Fibroblast of villous mesenchyme (primary cell): ENCODE results near the gene HAUS2. TPM values are rescaled to one million over a fixed set of nuclear protein-coding genes. Genes with fewer than 3 reads are reported as not detected.
"Not testable (repeated sequence)": the region's sequence is repeated elsewhere in the genome, so short reads cannot be mapped to it uniquely, and the experiment has no call there.

Experiments used
- DNase-seq: peaks from one replicate; pipeline ENCODE4 v3.0.0-alpha.2; 2010; ENCODE audit warnings: low read depth
- H3K4me3 ChIP-seq: 2 replicates; pipeline ENCODE4 v1.5.1; 2011; ENCODE audit warnings: low read depth, mild to moderate bottlenecking, low read length
- total RNA-seq: library from RNA; depleted of rRNA; stranded (reverse); fragments of >200 nt; gene quantifications from 2 replicates; pipeline ENCODE4 v1.2.3, GENCODE V29; 2012
- TF ChIP-seq, protein P1 (sequence below): IDR thresholded peaks from 2 replicates; pipeline ENCODE4 v1.5.1; 2012; ENCODE audit warnings: low read depth, mild to moderate bottlenecking, low read length; ENCODE audit not compliant: insufficient read depth

Gene HAUS2
- total RNA-seq, 1 donor: 25.9 TPM

DNA sequence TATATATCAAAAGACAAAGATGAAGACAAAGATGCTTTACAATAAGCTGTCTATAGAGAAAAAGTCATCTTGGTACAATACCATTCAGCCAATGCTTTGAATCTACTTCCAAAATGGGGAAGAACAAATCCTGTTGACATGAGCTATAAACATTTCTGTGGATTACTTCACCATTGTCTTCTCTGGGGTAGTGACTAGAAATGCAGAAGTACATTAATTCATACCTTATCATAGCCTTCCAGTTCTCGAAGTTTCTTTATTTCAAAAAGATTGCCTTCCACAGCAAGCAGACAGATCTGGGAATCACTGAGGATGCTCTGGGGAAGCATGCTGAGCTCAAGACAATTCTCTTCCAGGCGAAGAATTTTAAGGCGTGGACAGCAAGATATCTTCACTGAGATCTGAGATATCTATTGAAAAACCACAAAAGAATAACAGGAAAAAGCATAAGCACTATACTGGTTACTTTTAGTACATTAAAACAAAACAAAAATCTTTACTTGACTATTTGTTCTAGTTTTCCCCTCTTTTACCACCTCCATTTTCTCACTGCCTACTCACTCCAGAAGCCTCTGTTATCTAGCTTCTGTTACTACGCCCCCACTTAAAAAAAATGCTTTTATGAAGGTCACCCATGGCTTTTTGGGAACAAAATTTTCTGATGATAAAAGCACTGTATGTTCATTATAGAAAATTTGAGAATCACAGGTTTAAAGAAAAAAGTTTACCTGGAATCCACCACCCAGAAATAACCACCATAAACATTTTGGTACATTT, 3.6 kb upstream of the HAUS2 start:
- TF ChIP-seq, protein P1, sequence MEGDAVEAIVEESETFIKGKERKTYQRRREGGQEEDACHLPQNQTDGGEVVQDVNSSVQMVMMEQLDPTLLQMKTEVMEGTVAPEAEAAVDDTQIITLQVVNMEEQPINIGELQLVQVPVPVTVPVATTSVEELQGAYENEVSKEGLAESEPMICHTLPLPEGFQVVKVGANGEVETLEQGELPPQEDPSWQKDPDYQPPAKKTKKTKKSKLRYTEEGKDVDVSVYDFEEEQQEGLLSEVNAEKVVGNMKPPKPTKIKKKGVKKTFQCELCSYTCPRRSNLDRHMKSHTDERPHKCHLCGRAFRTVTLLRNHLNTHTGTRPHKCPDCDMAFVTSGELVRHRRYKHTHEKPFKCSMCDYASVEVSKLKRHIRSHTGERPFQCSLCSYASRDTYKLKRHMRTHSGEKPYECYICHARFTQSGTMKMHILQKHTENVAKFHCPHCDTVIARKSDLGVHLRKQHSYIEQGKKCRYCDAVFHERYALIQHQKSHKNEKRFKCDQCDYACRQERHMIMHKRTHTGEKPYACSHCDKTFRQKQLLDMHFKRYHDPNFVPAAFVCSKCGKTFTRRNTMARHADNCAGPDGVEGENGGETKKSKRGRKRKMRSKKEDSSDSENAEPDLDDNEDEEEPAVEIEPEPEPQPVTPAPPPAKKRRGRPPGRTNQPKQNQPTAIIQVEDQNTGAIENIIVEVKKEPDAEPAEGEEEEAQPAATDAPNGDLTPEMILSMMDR: no peak
- no peak overlapping the region for H3K4me3 ChIP-seq
- DNase-seq: peak; percentile 30

- TF ChIP-seq, protein P1: no peak
- peak; percentile 67 for DNase-seq
- H3K4me3 ChIP-seq: peak overlapping the region; percentile 96
These were observed 755 bp upstream of the HAUS2 start for GRCh38 chr15:42547918-42548248.

DNA sequence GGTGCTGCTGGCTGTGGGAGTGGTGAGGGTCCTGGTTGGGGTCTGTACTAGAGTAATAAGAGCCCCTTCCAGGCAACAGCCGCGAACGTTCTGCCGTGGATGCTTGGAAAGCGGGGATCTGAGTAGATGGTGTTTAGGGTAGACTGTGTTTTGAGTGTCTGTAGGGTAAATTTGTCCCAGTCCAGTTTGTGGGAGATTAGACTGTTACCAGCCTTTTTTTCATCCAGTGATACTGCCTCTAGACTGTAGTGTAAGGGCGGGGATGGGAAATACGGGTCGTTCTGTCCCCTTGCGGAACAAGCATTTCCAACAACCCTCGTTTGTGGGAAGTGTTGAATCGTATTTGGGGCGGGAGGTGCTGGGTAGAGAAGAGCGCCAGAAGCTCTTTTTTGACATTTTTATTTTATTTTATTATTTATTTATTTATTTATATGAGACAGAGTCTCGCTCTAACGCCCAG, 424 bp downstream of the HAUS2 start:
- TF ChIP-seq, protein P1: no peak
- peak overlapping the region; percentile 96 for H3K4me3 ChIP-seq
- peak; percentile 26 for DNase-seq

DNA sequence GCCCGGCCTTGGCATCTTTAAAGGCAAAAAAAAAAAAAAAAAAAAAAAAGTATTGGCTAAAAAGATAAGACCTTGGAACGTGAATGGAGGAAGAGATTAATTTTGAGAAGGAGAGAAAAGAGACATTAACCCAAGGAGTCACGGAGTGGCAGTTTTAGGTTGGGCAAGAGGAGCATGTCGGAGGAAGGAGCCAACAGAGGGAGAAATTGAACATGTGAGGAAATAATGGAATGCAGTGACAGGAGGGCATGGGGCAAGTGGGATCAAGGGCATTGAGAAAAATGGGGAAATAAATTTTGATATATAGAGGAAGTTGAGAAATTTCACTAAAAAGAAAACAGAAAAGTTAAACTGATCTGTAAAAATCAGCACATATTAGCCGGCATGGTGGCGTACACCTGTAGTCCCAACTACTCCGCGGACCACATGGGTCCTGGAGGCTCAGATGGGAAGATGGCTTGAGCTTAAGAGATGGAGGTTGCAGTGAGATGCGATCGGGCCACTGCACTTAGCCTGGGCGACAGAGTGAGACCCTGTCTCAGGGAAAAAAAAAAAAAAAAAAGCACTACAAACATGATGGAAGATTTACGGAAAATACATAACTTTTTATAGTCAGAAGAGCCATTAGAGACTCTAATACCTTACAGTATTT, 1.2 kb downstream of the HAUS2 start:
- H3K4me3 ChIP-seq: peak overlapping the region; percentile 96
- DNase-seq: no peak
- TF ChIP-seq, protein P1: no peak

GRCh38 chr15:42553554-42553953, 4.9 kb downstream of the HAUS2 start:
- TF ChIP-seq, protein P1: no peak
- no peak for DNase-seq
- no peak overlapping the region for H3K4me3 ChIP-seq

GRCh38 chr15:42556550-42557207, 8.0 kb downstream of the HAUS2 start:
- H3K4me3 ChIP-seq, DNase-seq: not testable (repeated sequence)

- H3K4me3 ChIP-seq: no peak overlapping the region
- TF ChIP-seq, protein P1: no peak
- DNase-seq: no peak
These were observed 10.1 kb downstream of the HAUS2 start for GRCh38 chr15:42558739-42559138.
